Adipocyte (in vitro differentiated cells): ENCODE measurements around the gene ALPL.

Source experiments
- DNase-seq: peaks from one replicate; pipeline ENCODE4 v3.0.0-alpha.2; 2015; ENCODE audit warnings: low read depth
- H3K27me3 ChIP-seq: replicated peaks from 2 replicates; pipeline ENCODE4 v1.7.0; 2013; ENCODE audit warnings: mild to moderate bottlenecking, low read length, moderate library complexity; ENCODE audit not compliant: control insufficient read depth, insufficient read depth
- H3K36me3 ChIP-seq: 2 replicates; pipeline ENCODE4 v1.7.0; 2013; ENCODE audit warnings: low read length, mild to moderate bottlenecking, moderate library complexity; ENCODE audit not compliant: control insufficient read depth, insufficient read depth, severe bottlenecking
- H3K4me1 ChIP-seq: 2 replicates; pipeline ENCODE4 v1.7.0; 2013; ENCODE audit warnings: mild to moderate bottlenecking, low read length, moderate library complexity; ENCODE audit not compliant: control insufficient read depth, insufficient read depth
- H3K4me3 ChIP-seq: 2 replicates; pipeline ENCODE4 v1.7.0; 2013; ENCODE audit warnings: mild to moderate bottlenecking, low read length, moderate library complexity
- H3K9ac ChIP-seq: 2 replicates; pipeline ENCODE4 v1.7.0; 2013; ENCODE audit warnings: mild to moderate bottlenecking, low read length, moderate library complexity
- H3K9me3 ChIP-seq: 2 replicates; pipeline ENCODE4 v1.7.0; 2013; ENCODE audit warnings: mild to moderate bottlenecking, low read length, moderate library complexity; ENCODE audit not compliant: control insufficient read depth

Gene ALPL

GRCh38 chr1:21520899-21521716, 11.9 kb downstream of the ALPL start:
- Histone ChIP-seq H3K27me3 (no peaks in the 10 kb centered on the region), H3K9ac (no peak overlapping the region), H3K9me3 (no peaks in the 10 kb centered on the region), H3K36me3 (no peaks in the 10 kb centered on the region), H3K4me3 (no peak overlapping the region), H3K4me1 (peaks cover 3% of the 10 kb centered on the region)
- DNase-seq = peak; percentile 63

DNA sequence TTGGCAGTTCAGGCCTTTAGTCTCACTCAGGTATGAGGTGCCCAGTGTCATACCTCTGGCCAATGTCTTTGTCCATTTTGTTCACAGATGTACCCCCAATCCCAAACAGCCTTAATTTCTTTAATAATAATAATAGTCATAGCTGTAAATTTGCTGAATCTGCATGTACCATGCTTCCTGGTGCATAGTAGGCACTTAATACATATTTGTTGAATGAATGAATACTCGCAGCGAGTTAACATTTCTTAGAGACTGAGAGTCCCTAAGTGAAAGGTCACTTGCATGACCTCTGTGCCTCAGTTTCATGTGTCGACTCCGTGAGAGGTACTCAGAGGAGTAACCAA, 12.5 kb downstream of the ALPL start:
- Histone ChIP-seq H3K9ac (no peak overlapping the region), H3K36me3 (no peaks in the 10 kb centered on the region), H3K4me1 (peaks cover 3% of the 10 kb centered on the region), H3K4me3 (no peak overlapping the region), H3K27me3 (no peaks in the 10 kb centered on the region), H3K9me3 (no peaks in the 10 kb centered on the region)
- no peak for DNase-seq

DNA sequence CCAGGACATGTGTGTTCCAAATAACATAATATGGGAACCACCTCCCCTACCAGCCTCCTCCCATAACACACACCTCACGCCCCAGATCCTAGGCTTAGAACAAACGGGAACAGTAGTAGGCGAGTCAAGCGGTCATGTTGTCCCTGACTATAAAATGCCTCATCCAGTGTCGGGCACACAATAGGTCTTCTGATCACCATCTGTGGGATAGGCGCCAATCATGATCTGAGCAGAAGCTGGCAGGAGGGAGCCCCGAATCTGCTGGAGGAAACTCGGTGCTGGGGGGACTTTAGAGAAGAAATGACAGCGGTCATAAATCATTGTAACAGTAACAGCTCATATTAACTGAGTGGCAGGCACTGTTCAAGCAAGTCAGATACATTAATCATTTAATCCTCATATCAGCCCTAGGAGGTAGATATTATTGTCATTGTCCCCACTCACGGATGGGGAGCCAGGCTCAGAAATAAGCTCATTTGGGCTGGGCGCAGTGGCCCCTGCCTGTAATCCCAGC, 13.4 kb downstream of the ALPL start:
- Histone ChIP-seq H3K4me3 (no peak overlapping the region), H3K4me1 (no peaks in the 10 kb centered on the region), H3K27me3 (no peaks in the 10 kb centered on the region), H3K9ac (no peak overlapping the region), H3K36me3 (no peaks in the 10 kb centered on the region), H3K9me3 (no peaks in the 10 kb centered on the region)
- no peak for DNase-seq

DNA sequence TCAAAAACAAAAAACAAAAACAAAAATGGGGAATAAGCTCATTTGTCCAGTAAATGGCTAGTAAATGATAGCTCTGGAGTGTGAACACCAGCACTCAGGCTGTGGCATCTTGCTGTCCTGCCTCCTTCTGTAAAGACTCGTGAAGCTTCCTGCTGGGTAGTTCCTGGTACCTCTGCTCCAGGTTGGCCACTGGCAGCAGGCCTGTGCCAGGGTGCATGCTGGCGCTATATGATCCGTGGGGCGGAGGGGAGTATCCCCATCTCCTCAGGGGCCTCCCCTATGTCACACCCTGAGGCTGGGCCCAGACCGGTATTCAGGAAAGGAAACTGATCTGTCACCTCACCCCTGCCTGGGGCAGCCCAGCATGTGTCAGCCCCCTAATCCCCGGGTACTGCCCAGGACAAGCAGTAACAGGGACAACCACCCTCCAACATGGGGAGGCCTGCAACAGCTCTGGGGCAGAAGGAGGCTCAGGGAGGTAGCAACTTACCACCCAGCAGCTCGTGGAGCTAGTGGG, 14.1 kb downstream of the ALPL start:
- no peak for DNase-seq
- H3K4me1 ChIP-seq = no peaks in the 10 kb centered on the region
- H3K9ac ChIP-seq = no peak overlapping the region
- H3K9me3 ChIP-seq = no peaks in the 10 kb centered on the region
- no peaks in the 10 kb centered on the region for H3K27me3 ChIP-seq
- H3K36me3 ChIP-seq = no peaks in the 10 kb centered on the region
- no peak overlapping the region for H3K4me3 ChIP-seq

GRCh38 chr1:21524220-21524619, 15.0 kb downstream of the ALPL start:
- Histone ChIP-seq H3K4me3 (no peak overlapping the region), H3K27me3 (no peaks in the 10 kb centered on the region), H3K9ac (no peak overlapping the region), H3K4me1 (peaks cover 2% of the 10 kb centered on the region), H3K36me3 (no peaks in the 10 kb centered on the region), H3K9me3 (no peaks in the 10 kb centered on the region)
- DNase-seq = no peak

GRCh38 chr1:21524686-21525339, 15.6 kb downstream of the ALPL start:
- Histone ChIP-seq H3K9ac (no peak overlapping the region), H3K4me3 (no peak overlapping the region), H3K4me1 (peaks cover 7% of the 10 kb centered on the region), H3K36me3 (no peaks in the 10 kb centered on the region), H3K9me3 (no peaks in the 10 kb centered on the region), H3K27me3 (no peaks in the 10 kb centered on the region)
- no peak for DNase-seq

- Histone ChIP-seq H3K27me3 (no peaks in the 10 kb centered on the region), H3K36me3 (no peaks in the 10 kb centered on the region), H3K4me3 (no peak overlapping the region), H3K9ac (no peak overlapping the region), H3K9me3 (no peaks in the 10 kb centered on the region), H3K4me1 (peaks cover 11% of the 10 kb centered on the region)
- DNase-seq = no peak
Measured at GRCh38 chr1:21525340-21525717, 16.1 kb downstream of the ALPL start.

DNA sequence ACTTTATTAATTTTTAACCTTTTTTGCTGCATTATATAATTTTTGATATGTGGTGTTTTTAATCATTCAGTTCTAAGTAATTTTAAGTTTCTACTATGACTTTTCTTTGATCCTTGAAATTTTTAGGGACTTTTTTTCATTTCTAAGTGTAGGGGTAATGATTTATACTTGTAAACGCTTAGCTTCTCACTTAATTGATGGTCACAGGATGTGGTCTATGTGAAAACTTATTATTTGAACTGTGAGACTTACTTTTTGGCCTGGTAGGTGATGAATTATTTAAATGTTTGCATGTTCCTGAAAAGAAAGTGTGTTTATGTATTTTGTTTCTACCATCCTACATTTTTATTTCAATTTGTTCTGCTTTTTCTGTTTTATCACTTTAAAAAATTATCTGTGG, 17.2 kb downstream of the ALPL start:
- DNase-seq = no peak
- no peaks in the 10 kb centered on the region for H3K36me3 ChIP-seq
- H3K4me1 ChIP-seq = peaks cover 17% of the 10 kb centered on the region
- H3K27me3 ChIP-seq = no peaks in the 10 kb centered on the region
- no peak overlapping the region for H3K4me3 ChIP-seq
- H3K9me3 ChIP-seq = no peaks in the 10 kb centered on the region
- H3K9ac ChIP-seq = no peak overlapping the region

- no peak for DNase-seq
- Histone ChIP-seq H3K9ac (no peak overlapping the region), H3K36me3 (peaks cover 8% of the 10 kb centered on the region), H3K9me3 (no peaks in the 10 kb centered on the region), H3K4me3 (no peak overlapping the region), H3K27me3 (no peaks in the 10 kb centered on the region), H3K4me1 (peaks cover 38% of the 10 kb centered on the region)
Measured at GRCh38 chr1:21530368-21531016, 21.3 kb downstream of the ALPL start.

- Histone ChIP-seq H3K9ac (no peak overlapping the region), H3K4me3 (no peak overlapping the region), H3K4me1 (peaks cover 43% of the 10 kb centered on the region), H3K27me3 (no peaks in the 10 kb centered on the region), H3K36me3 (peaks cover 8% of the 10 kb centered on the region), H3K9me3 (no peaks in the 10 kb centered on the region)
- no peak for DNase-seq
Measured at GRCh38 chr1:21531241-21531640, 22.0 kb downstream of the ALPL start.

DNA sequence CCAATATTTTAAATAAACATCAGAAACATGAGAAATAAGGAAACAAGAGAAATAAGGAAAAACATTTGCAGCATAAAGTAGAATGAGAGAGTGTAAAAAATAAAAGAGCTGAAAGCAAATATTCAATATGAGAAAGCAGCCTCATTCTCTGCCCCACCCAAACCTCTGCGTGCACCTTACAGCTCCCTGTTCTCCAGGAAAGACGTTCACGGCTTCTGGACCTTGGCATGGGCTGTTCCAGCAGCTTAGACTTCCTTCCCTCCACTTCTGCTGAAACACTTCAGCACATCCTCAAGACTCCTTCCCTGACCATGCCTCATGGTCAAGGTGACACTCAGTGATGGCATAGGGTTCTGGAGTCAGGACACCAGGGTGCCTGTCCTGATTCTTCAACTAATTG, 23.3 kb downstream of the ALPL start:
- no peaks in the 10 kb centered on the region for H3K27me3 ChIP-seq
- peaks cover 8% of the 10 kb centered on the region for H3K36me3 ChIP-seq
- H3K9ac ChIP-seq = no peak overlapping the region
- H3K9me3 ChIP-seq = no peaks in the 10 kb centered on the region
- H3K4me3 ChIP-seq = no peak overlapping the region
- DNase-seq = no peak
- H3K4me1 ChIP-seq = peaks cover 54% of the 10 kb centered on the region
